ENCODE data around the gene F8.

DNA sequence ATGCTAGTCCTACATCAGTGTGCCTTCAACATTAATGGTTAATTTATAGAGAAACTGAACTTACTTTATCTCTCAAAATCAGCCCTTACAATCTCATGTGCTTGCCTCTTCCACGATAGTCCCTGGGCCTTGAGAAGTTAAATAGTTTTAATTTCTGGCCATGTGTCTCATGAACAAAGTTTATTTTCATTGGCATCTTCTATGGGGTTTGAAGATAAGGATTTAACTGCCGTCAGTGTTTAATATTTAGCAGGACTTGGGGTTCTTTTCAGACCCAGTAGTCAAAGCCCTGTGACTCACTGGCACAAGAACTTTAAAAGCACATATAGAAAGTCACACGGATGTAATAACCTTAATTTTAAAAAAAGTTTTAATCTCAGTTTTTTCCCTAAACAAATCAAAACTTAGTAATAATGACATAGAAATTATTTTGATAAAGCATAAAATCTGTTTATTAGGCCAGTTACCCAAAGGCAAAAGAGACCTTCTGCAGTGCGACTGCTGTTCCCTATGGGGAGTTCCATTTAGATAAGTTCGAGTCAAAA lies 207.2 kb downstream of the F8 start:
- TF ChIP-seq EZH2 (IDR thresholded peaks at IDR 0.05; ENCODE audit: insufficient read depth, poor library complexity, severe bottlenecking) (no peak), EZH2phosphoT487 (IDR thresholded peaks at IDR 0.05; ENCODE audit: insufficient read depth, low read depth) (no peak)
